HG03521 (cell line): ENCODE measurements around the gene SYTL1.

Source experiments
- ATAC-seq: cut with Tn5 transposase; IDR thresholded peaks from one replicate; pipeline ENCODE4 v1.9.1; 2021; ENCODE audit warnings: mild to moderate bottlenecking, moderate library complexity; ENCODE audit not compliant: unreplicated experiment

Gene SYTL1

GRCh38 chr1:27318136-27318535 lies 23.7 kb upstream of the SYTL1 start:
- ATAC-seq = no peak

- no peak for ATAC-seq
Measured at GRCh38 chr1:27318596-27318995, 23.2 kb upstream of the SYTL1 start.

GRCh38 chr1:27321813-27322568 lies 19.8 kb upstream of the SYTL1 start, which contains the start of gene TMEM222:
TMEM222 (plus strand) TSS chr1:27322163; CDS start chr1:27322198, 35 bp downstream.
- ATAC-seq = peak; percentile 96

GRCh38 chr1:27322569-27323240 lies 19.1 kb upstream of the SYTL1 start:
- no peak for ATAC-seq

- ATAC-seq = no peak
Measured at GRCh38 chr1:27325286-27325685, 16.5 kb upstream of the SYTL1 start.

- no peak for ATAC-seq
Measured at GRCh38 chr1:27327964-27328363, 13.9 kb upstream of the SYTL1 start.

- no peak for ATAC-seq
Measured at GRCh38 chr1:27330786-27331185, 11.0 kb upstream of the SYTL1 start.

GRCh38 chr1:27331426-27331825 lies 10.4 kb upstream of the SYTL1 start:
- no peak for ATAC-seq

GRCh38 chr1:27331922-27332321 lies 9.9 kb upstream of the SYTL1 start:
- ATAC-seq = no peak

GRCh38 chr1:27332536-27333281 lies 9.1 kb upstream of the SYTL1 start:
- ATAC-seq = no peak

- no peak for ATAC-seq
Measured at GRCh38 chr1:27333717-27334279, 8.0 kb upstream of the SYTL1 start.

- no peak for ATAC-seq
Measured at GRCh38 chr1:27335506-27336422, 6.1 kb upstream of the SYTL1 start.

GRCh38 chr1:27336756-27337155 lies 5.1 kb upstream of the SYTL1 start:
- no peak for ATAC-seq

- no peak for ATAC-seq
Measured at GRCh38 chr1:27338751-27339150, 3.1 kb upstream of the SYTL1 start.

GRCh38 chr1:27339213-27339612 lies 2.6 kb upstream of the SYTL1 start:
- no peak for ATAC-seq

- ATAC-seq = no peak
Measured at GRCh38 chr1:27342391-27342777, 562 bp downstream of the SYTL1 start.

- no peak for ATAC-seq
Measured at GRCh38 chr1:27342778-27343638, 1.2 kb downstream of the SYTL1 start.

- ATAC-seq = no peak
Measured at GRCh38 chr1:27343639-27344025, 1.8 kb downstream of the SYTL1 start.

GRCh38 chr1:27345272-27345671 lies 3.5 kb downstream of the SYTL1 start:
- ATAC-seq = no peak
